HG02981 (cell line): ENCODE results near the gene FBXL7.

Experiments used
- ATAC-seq: cut with Tn5 transposase; IDR thresholded peaks from one replicate; pipeline ENCODE4 v1.9.1; 2021; ENCODE audit warnings: mild to moderate bottlenecking, moderate library complexity; ENCODE audit not compliant: unreplicated experiment

Gene FBXL7

DNA sequence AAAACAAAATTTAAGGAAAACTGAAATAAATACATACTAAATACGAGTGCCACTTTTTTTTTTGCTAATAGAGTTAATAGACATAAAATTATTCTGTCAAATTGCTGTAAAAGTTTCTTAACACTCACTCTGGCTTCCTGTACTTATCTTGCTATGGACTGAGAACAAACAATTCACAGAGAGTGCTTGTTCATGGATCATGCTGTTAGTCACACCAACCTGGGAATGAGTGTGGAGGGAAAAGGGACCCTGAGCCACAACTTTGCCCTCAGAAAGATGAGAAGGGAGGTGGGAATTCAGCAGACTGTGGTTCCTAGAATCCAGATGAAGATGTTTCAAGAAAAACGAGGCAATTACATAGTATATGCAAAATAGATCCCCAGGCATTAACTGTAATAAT lies 246.9 kb downstream of the FBXL7 start:
- ATAC-seq, result no peak

DNA sequence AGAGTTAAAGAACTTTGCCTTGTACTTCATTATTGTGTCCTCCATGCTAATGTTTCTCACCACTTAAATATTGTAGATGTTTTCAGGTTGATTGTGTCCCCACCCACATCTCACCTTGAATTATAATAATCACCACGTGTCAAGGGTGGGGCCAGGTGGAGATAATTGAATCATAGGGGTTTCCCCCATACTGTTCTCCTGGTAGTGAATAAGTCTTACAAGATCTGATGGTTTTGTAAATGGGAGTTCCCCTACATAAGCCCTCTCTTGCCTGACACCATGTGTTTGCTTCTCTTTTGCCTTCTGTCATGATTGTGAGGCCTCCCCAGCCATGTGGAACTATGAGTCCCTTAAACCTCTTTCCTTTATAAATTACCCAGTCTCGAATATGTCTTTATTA lies 248.3 kb downstream of the FBXL7 start:
- ATAC-seq, result no peak

DNA sequence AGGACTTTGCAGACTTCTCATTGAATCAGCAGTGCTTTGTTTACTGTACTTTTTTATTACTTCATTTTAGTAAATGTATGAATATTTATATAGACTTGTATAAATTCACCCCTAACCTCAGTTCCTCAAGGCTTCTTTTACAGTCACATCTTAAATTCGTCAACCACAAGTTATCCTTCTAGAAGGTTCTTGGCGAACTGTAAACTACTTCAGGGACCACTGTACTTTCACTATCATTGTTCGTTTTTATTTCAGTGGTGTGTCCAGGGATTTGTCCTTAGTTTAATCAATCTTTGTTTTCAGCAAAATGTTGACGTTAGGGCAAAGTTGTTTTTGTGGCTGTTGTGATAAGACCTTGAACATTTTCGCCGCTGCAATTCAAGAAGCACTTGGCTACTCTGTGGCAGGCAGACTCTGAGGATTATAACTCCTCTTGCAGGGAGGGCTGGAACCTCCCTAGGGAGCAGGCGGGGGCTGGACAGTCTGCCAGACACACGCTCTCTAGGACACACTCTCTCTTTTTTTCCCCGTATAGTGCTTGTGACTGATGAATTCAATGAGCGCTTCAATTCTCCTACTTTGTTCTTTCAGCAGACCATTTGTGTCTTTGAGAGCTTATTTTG lies 252.8 kb downstream of the FBXL7 start:
- ATAC-seq, result no peak

DNA sequence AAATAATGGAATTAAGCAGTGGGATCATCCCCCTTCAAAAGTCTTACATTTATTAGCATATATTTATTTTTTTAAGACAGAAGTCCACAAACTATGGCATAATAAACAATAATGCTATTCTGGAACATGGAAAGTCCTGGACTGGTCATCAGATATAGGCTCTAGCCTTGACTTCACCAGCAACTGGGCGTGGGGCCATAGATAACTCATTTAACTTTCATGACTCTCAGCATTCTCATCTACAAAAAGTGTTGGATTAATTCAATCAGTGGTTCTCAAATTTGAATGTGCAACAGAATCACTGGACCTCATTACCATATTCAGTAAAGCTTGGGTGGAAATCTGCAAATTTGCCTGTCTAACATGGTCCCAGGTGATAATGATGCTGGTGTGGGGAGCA lies 253.8 kb downstream of the FBXL7 start:
- ATAC-seq, result no peak

DNA sequence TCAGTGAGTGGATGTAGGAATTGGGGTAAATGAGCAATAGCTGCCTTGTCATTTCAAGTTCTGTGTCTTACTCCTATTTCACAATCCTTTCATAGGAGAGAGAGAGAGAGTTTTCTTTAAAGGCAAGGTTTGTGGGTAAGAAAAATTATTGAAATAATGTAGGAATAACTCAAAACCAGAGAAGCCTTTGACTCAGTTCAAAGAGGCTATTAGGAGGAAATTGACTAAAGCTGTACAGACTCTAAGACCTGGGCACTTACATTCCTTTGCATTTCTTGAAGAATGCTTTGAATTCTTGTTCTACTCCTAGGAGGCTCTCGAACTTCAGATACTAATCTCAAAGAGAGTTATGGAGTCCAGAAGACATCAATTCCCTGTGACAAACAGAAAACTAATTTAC lies 257.1 kb downstream of the FBXL7 start:
- ATAC-seq, result no peak

DNA sequence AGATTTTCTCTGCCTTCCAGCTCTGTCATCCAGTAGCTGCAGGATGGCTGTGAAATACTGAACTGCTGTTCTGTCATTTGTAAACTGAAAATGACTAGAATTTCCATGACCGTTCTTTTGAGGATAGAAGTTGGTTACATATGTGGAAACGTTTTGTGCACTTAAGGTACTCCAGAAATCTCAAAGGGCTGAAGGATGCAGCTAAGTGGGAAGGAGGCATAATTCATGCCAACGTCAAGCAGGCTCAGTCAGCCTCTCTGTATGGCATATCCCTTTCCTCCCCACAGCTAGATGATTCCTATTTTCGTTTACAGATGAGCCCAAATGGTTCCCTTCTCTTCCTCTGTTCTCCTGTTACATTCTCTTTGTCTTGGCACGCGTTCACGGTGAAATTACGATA lies 257.6 kb downstream of the FBXL7 start:
- no peak for ATAC-seq

DNA sequence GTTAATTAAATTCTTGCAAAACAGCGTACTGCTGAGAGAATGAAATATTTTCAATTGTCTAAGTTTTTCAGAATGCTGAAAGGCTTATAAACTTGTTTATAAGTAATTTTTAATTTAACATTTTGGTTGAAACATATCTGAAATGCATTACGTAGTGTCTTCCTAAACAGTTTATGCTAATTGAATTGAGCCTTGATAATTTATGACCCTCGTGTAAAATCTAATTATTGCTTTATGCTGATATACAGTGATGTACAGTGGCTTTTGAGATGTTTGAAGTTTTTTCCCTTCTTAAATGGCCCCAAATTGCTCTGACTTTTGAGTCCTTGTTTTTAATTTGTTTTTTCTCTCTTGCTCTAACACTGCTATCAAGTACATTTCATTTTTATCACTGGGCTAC lies 262.7 kb downstream of the FBXL7 start:
- no peak for ATAC-seq

DNA sequence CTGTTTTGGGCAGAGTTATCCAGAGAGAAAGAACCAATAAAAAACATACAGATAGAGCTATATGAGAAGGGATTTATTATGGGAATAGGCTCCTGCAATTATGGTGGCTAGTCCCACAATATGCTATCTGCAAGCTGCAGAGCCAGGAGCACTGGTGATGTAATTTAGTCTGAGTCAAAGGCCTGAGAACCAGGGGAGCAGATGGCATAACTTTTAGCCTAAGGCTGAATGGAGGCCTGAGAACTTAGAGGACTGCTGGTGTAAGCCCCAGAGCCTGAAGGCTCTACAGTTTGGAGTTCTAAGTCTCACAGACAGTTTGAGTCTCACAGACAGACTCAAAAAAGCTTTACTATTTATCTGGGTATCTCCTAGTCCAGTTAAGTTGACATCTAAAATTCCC lies 263.8 kb downstream of the FBXL7 start:
- ATAC-seq, result no peak

DNA sequence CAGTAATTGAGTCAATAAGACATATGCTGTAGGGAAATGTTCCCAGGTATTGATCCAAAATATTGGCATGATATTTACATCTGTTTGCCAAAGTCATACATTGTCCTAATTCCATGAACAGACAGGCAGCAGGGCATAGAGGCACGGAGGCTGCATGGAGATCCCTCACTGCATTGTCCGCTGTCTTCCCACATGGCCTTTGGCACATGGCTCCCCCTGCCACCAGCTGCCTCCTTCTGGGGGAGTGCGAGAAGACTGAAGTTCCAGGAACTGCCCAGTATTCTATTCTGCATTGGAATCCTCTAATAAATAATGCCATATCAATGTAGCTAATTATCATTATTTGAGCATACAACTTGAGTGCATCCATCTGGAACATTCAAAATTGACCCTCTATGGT lies 269.0 kb downstream of the FBXL7 start:
- ATAC-seq, result no peak

DNA sequence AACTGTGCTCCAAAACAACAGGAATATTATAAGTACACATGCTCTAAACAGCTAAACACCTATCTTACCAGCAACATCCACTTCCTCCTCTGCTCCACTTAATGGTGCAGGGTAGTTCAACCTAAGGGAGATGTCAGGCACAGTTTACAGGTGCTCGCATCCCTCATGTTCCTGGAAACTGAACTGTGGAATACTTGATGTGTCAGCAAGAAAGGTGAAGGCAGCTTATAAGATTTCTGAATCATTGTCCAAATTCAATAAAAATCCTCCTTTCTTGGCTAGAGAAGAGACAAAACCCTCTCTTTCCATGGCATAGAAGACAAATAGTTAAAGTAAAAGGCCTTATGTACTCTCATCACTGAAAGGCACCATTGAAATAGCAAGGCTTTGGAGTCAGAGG lies 272.2 kb downstream of the FBXL7 start:
- no peak for ATAC-seq

DNA sequence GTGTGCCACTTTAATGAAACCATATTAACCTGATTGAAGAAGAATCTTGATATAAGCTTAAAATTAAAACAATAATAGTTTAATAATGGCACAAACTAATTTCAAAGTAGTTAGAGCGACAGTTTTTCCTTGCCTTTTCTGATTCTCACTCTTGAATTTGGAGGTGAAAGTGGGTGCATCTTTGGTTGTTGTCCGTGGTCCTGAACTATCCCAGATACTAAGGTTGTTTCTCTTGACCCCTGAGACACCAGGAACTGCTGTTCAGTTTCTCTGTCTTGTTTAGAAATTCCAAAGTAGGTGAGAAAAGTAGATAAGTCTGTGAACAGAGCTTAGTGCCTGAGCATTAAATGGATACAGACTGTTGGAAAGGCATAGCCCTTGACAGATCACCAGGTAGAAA lies 274.7 kb downstream of the FBXL7 start:
- ATAC-seq, result no peak

DNA sequence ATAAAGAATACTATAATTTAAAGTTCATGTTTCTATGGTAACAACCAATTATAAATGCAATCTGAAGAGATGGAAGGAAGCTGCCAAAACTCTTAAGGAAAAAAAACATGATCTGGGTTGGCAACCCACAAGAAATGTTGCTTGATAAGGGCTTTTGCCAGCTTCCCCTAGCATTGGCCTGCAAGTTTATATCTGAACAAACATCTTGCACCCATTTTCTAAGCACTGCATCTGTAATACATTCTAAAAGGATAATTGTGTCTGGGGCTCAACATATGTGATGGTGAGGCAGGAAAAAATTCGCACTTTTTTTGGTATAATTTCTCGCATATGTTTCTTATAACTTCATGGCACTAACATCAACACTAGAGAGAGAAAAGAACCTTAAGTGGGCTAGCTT lies 276.4 kb downstream of the FBXL7 start:
- no peak for ATAC-seq

DNA sequence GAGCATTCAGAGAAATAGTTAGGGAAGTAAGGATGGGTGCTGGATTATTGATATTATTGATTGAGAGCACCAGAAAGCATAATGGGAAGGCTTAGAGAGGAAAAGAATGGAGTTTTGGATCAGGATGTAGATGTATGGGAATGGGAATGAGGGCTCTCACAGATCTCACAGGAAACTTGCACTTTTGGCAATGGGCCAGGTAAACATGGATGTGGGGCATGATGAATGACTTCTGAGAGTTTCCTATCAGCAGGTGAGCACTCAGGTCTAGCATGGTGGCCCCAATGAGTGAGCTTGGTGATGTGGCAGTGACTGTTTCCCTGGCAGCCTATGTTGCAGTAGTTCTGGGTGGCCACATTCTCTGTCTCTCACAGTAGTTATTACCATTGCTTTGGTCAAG lies 283.8 kb downstream of the FBXL7 start:
- ATAC-seq, result no peak

DNA sequence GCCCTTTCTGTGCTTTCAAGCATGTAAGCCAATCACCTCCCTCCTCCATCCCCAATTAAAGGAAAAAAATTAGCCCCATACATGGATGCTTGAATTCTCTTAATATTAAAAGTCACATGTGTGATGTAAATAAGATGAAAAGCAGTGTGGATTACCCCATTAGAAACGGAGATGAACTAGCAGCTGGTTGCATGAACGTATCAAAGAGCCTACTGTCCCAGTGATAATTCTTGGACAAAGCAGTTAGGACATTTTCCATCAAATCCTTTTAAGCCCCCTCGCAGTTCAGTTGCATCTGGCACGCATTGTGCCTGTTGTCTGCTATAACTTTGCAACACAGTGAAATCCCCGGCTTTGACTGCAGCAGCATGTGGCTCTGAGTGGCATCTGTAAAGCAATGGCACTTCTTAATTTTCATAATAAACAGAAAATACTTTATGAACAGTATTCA lies 285.6 kb downstream of the FBXL7 start:
- ATAC-seq, result no peak

DNA sequence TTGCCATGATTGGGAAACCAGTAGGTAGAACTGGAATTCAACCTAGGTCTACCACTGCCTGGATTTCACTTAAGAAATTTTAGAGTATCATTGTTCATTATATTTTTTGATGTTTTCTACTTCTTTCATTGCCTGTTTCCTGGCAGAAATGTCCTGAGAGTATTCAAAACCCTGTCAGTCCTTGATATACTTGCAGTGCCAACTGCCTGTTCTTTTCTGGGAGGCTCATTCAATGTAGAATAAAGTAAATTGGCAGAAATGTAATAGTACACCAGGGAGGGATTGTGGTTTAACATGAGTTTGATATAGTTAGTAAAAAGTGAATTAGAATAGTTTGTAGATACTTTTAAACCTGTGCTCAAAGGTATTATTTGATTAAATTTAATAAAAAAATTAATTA lies 286.3 kb downstream of the FBXL7 start:
- no peak for ATAC-seq

DNA sequence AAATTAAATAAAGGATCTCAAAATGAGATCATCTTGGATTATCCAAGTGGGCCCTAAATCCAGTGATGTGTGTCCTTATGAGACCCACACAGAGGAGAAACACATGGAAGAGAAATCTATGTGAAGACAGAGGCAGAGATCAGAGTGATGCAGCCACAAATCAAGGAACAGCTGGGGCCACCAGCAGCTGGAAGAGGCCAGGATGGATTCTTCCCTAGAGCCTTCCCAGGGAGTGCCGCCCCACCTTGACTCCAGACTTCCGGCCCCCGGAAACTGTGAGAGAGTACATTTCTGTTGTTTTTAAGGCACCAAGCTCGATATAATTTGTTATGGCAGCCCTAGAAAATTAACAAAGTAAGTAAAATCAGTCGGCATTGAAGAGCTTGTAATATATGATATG lies 286.9 kb downstream of the FBXL7 start:
- no peak for ATAC-seq

DNA sequence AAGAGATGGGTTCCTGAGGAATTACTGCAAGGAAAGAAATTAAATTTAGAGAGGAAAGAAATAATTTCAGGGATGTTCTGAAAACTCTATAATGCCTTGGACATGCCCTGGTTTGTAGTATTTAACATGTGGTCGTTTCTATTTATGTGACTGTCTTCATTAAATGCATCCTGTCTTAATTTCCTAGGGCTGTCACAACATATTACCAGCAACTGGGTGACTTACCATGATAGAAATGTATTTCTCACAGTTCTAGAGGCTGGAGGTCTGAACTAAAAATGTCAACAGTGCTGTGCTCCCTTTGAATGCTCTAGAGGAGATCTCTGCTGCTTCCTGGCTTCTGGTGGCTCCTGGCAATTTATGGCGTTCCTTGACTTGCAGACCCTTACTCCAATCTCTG lies 287.7 kb downstream of the FBXL7 start:
- ATAC-seq, result no peak

DNA sequence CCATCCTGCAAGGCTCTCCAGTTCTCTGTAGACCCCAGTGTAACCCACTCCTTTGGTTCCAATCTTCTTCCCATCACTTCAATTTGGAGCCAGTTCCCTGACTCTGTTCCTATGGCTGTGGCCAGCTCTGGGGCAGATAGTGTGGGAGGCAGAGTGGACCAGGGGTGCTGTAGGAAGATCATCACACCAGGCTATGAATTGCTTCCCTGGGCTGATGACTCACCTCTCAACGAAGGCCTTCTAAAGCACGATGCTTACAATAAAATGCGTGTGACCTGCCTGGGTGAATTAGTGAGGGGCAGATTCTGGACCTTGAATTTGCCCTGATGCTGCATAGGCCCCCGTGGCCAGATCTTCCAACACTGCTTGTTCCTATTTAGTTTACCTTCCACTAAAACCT lies 289.7 kb downstream of the FBXL7 start:
- no peak for ATAC-seq

DNA sequence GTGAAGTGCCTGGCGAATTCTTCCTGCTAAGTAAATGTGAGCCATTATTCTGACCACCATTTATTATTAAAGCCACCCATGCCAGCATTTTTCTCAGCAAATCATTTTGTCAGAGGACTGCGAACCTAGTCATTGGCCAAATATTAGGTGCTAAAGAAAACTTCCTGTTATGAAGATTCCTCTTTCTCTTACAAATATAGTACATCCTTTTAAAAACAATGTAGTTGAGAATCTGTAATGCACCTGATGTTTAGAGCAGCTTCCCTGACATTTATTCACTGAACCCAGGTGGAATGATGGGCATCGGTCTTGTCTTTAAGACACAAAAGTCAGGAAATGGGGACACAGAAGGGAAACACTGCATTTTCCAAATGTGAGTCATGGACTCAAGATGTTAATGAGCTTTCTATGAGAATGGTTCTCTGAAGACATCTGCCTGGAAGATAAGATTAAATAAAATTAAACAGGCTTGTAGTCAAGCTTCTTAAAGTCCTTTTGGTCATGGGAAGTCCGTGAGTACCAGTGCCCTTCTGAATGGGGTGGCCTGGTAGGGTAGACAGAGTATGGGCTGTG lies 290.6 kb downstream of the FBXL7 start:
- no peak for ATAC-seq

DNA sequence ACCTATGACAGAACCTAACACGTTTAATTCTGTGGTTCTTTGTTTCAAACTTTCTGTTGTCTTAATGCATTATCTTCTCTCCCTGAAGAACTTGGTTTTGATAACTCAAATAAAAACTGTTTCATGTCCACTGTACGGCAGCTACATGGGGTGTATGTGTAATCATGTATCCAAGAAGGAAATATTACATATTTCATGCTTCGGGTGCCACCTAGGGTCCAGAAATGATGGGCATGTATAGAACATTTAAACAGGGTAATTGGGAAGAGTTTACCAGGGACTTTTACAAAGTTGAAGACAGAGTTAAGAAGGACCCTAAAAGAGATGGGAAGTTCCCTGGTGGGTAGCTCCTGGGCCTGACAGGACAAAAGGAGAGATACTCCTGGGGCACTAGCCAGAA lies 291.3 kb downstream of the FBXL7 start:
- no peak for ATAC-seq

DNA sequence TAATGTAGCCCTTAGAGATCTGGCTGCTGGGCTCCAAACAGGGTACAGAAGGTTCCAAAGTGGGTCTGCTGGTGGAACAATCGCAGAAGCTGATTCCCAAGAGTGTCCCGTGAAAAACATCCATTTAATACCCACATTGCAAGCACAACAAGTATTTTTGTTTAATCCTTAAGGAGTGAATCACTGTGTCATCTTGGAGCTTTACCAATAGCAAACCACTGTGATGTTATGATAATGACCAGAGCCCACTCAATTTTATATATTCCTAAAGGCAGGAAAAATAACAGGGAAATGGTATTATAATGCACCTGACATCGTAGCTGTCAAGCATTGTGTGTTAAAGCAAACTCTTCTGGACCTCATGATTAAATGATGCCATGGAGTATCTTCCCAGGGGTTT lies 291.9 kb downstream of the FBXL7 start:
- ATAC-seq, result no peak

DNA sequence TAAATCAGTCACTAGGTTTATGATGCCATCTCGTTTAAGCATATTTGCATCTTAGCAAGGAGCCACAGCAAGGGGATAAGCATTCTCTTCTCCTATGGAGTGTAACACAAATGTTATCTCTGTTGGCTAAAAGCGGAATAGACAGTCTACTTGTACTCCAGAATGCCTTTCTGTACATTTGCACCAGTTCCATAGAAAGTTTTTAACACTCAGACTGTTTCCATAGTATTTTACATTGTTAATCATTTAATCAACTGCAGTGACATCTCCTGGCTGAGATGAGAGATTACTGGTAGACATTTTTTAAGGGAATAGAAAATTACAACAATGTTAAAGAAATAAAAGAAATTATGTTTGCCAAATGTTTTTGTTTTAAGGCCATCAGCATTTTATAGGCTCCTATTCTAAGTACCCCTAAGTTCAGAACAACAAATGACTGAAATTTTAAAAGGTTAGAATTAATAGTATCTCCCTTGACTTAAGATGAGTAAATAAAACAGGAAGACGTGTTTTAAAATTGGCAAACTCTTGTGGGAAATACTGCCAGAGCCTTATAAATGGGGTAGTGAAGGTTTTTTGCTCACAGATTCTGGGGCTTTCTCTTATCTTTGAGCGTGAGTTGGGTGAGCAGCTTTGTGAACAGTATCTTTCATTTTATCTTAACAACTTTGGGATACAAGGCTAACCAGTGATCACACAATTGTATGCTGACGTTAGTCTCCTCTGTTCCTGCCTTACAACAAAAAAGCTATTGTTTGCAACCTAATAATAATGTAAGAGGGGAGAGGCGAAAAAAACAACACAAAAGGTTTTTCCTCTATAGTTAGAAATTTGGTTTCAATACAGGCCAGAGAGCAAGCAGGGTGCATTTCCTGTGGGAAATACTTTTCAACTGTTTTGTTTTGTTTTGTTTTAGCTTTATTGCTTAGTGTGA lies 294.3 kb downstream of the FBXL7 start:
- no peak for ATAC-seq
